PC-9 (cell line): Measurements from ENCODE around the gene PPP4R1. TPM values are rescaled to one million over a fixed set of nuclear protein-coding genes. Genes with fewer than 3 reads are reported as not detected.
A peak's percentile ranks its signal among the peaks of the same experiment; 100 is the strongest.

Experiments used
- BruUV-seq: library from RNA; stranded (reverse); fragments of 400-500 nt; replicated peaks from 2 replicates; lab custom pipeline; 2021; lab: Mats Ljungman, UMichigan
- CTCF ChIA-PET: fragments of 300-600 bp; sonication (Branson Sonifier 250); formaldehyde crosslinking; loops from one replicate; lab custom pipeline; 2022; ENCODE audit warnings: antibody characterized with exemption; lab: Charles Lee
- POLR2A ChIA-PET: fragments of 300-600 bp; sonication (Branson Sonifier 250); formaldehyde crosslinking; loops from one replicate; lab custom pipeline; 2022; ENCODE audit warnings: antibody characterized with exemption; ENCODE audit not compliant: unreplicated experiment; lab: Charles Lee
- DNase-seq, 2 experiments: peaks; one replicate each; pipeline versions ENCODE4 v3.0.0 to v3.0.0-alpha.2; 2015 to 2022; ENCODE audit warnings: mixed read lengths in 1 of 2
- H2AFZ ChIP-seq: fragments of 200-600 bp; sonication (generic); 2 replicates; pipeline ENCODE4 v1.8.1; 2017; ENCODE audit warnings: antibody characterized with exemption
- H3F3A ChIP-seq: fragments of 200-600 bp; sonication (generic); 2 replicates; pipeline ENCODE4 v1.8.1; 2017; ENCODE audit warnings: antibody characterized with exemption, mild to moderate bottlenecking, low read depth; ENCODE audit not compliant: insufficient read depth
- H3K27ac ChIP-seq: fragments of 200-600 bp; sonication (generic); 2 replicates; pipeline ENCODE4 v1.6.1; 2016; ENCODE audit warnings: mixed run types
- H3K27me3 ChIP-seq: fragments of 200-600 bp; sonication (generic); 2 replicates; pipeline ENCODE4 v1.6.1; 2016; ENCODE audit warnings: low read depth, mixed run types; ENCODE audit not compliant: insufficient read depth
- H3K36me3 ChIP-seq: fragments of 200-600 bp; sonication (generic); 2 replicates; pipeline ENCODE4 v1.6.1; 2016; ENCODE audit warnings: low read depth, mixed run types
- H3K4me1 ChIP-seq: fragments of 200-600 bp; sonication (generic); replicated peaks from 2 replicates; pipeline ENCODE4 v1.6.1; 2016; ENCODE audit warnings: mixed run types; ENCODE audit not compliant: insufficient read depth
- H3K4me2 ChIP-seq: fragments of 200-600 bp; sonication (generic); 2 replicates; pipeline ENCODE4 v1.6.1; 2017; ENCODE audit warnings: mixed run types
- H3K4me3 ChIP-seq: fragments of 200-600 bp; sonication (generic); 2 replicates; pipeline ENCODE4 v1.6.1; 2016; ENCODE audit warnings: mixed run types
- H3K79me2 ChIP-seq: fragments of 200-600 bp; sonication (generic); 2 replicates; pipeline ENCODE4 v1.6.1; 2017; ENCODE audit warnings: low read depth, mixed run types
- H3K9me2 ChIP-seq: fragments of 200-600 bp; sonication (generic); 2 replicates; pipeline ENCODE4 v1.8.1; 2017; ENCODE audit warnings: mild to moderate bottlenecking; ENCODE audit not compliant: insufficient read depth
- H3K9me3 ChIP-seq: fragments of 200-600 bp; sonication (generic); 2 replicates; pipeline ENCODE4 v1.8.1; 2016; ENCODE audit warnings: low read depth; ENCODE audit not compliant: insufficient read depth
- H4K20me1 ChIP-seq: fragments of 200-600 bp; sonication (generic); 2 replicates; pipeline ENCODE4 v1.8.1; 2017; ENCODE audit not compliant: insufficient read depth
- EZH2 ChIP-seq: fragments of 200-600 bp; sonication (generic); IDR thresholded peaks from 2 replicates; pipeline ENCODE4 v1.8.0; 2017; ENCODE audit warnings: antibody characterized with exemption, low read depth
- intact Hi-C: fragments of 100-400 bp; cut with micrococcal nuclease; formaldehyde crosslinking; loops from one replicate; pipeline ENCODE4 v1.10.0; 2022; ENCODE audit not compliant: unreplicated experiment
- total RNA-seq: library from RNA; stranded (reverse); gene quantifications from 2 replicates; pipeline ENCODE4 v1.2.3, GENCODE V29; 2021
- TF ChIP-seq, protein P1 (sequence below): fragments of 200-600 bp; sonication (generic); conservative IDR thresholded peaks from 2 replicates; pipeline ENCODE4 v1.6.1; 2017; ENCODE audit warnings: mixed run types, antibody characterized with exemption, mild to moderate bottlenecking, moderate library complexity

PPP4R1 gene
- total RNA-seq, 1 experiment from 2014 or later, result 167 TPM

DNA sequence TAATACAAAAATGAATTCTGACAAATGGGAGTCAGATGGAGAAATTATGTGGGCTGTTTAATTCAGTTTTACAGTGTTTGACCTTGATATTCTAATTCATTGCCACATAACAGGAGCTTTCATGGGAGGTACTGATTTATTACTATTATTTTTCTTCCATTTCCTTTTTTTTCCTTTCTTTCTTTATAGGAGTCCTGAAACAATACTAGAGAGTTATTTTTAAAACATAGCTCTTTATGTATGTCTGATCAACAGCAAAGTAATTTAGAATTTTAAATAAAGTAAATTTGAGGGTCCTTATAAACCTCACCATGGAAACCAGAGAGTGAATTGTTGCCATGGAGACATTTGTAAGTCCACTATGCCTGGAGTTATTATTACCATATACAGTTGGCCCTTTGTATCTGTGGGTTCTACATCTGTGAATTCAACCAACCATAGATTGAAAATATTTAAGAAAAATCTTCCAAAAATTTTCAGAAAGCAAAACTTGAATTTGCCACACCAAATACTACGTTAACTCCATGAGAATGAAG lies 40.9 kb upstream of the PPP4R1 start:
- no peaks in the 10 kb centered on the region for H3K79me2 ChIP-seq
- H3K4me2 ChIP-seq, result no peak overlapping the region
- intact Hi-C loops, result no loop called here
- no peak overlapping the region for H2AFZ ChIP-seq
- no peaks in the 10 kb centered on the region for H3K27me3 ChIP-seq
- H3F3A ChIP-seq, result peaks cover 64% of the 10 kb centered on the region
- ChIA-PET CTCF (interaction anchor here (0.6 kb wide), 1 partner anchor 528 kb away, joined by 4 read pairs; no protein-coding TSS in a partner anchor), POLR2A (interaction anchor here (0.7 kb wide), 1 partner anchor 40 kb away, joined by 3 read pairs; no protein-coding TSS in a partner anchor)
- 0 out of 2 replicates have a peak, but pooled peaks cover 3% of the 10 kb centered on the region for H3K9me3 ChIP-seq
- no TSS peak for BruUV-seq
- peaks cover 61% of the 10 kb centered on the region for H3K4me1 ChIP-seq
- H3K9me2 ChIP-seq, result no peaks in the 10 kb centered on the region
- no peaks in the 10 kb centered on the region for H3K36me3 ChIP-seq
- no peak for DNase-seq
- H3K4me3 ChIP-seq, result no peak overlapping the region
- no peaks in the 10 kb centered on the region for H4K20me1 ChIP-seq
- TF ChIP-seq EZH2, result no peak
- TF ChIP-seq, protein P1, sequence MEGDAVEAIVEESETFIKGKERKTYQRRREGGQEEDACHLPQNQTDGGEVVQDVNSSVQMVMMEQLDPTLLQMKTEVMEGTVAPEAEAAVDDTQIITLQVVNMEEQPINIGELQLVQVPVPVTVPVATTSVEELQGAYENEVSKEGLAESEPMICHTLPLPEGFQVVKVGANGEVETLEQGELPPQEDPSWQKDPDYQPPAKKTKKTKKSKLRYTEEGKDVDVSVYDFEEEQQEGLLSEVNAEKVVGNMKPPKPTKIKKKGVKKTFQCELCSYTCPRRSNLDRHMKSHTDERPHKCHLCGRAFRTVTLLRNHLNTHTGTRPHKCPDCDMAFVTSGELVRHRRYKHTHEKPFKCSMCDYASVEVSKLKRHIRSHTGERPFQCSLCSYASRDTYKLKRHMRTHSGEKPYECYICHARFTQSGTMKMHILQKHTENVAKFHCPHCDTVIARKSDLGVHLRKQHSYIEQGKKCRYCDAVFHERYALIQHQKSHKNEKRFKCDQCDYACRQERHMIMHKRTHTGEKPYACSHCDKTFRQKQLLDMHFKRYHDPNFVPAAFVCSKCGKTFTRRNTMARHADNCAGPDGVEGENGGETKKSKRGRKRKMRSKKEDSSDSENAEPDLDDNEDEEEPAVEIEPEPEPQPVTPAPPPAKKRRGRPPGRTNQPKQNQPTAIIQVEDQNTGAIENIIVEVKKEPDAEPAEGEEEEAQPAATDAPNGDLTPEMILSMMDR, result no peak
- H3K27ac ChIP-seq, result peak overlapping the region; percentile 48

- POLR2A ChIA-PET, result interaction anchor here (0.6 kb wide), 1 partner anchor 21 kb away, joined by 6 read pairs; no protein-coding TSS in a partner anchor
- no TSS peak for BruUV-seq
- Histone ChIP-seq H3F3A (peaks cover 62% of the 10 kb centered on the region), H3K9me3 (no peaks in the 10 kb centered on the region), H3K27ac (peak overlapping the region; percentile 83), H3K27me3 (no peaks in the 10 kb centered on the region), H4K20me1 (no peaks in the 10 kb centered on the region), H3K9me2 (no peaks in the 10 kb centered on the region), H3K36me3 (no peaks in the 10 kb centered on the region), H3K4me1 (peaks cover 57% of the 10 kb centered on the region), H3K79me2 (no peaks in the 10 kb centered on the region), H2AFZ (0 out of 2 replicates have a peak overlapping the region, but pooled peaks have one; percentile 48), H3K4me3 (no peak overlapping the region), H3K4me2 (no peak overlapping the region)
- DNase-seq, result peak in 1 of 2 experiments; percentile 69
- intact Hi-C loops, result no loop called here
- TF ChIP-seq EZH2, result no peak
- TF ChIP-seq, protein P1, result no peak
- CTCF ChIA-PET, result no interaction called here
Measured at GRCh38 chr18:9653390-9653789, 39.0 kb upstream of the PPP4R1 start.

DNA sequence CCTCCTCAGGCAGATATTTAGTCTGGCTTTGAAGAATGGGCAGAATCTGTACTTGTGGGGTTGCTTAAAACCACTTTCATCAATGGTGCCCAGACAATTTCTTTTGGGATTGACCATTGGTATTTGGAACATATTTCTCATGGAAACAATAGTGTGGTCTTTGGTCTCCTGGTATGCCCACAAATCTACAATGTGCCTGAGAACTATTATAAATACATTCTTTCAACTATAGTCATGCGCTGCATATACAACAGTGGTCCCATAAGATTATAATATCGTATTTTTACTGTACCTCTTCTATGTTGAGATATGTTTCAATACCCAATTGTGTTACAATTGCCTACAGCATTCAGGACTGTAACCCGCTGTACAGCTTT lies 34.8 kb upstream of the PPP4R1 start:
- intact Hi-C loops, result loop anchor here (5.0 kb wide), 1 partner anchor 172 kb away; the partner anchor contains the start of gene RALBP1
- TF ChIP-seq, protein P1, result no peak
- no peak for TF ChIP-seq EZH2
- no peaks in the 10 kb centered on the region for H3K9me2 ChIP-seq
- peaks cover 68% of the 10 kb centered on the region for H3K4me1 ChIP-seq
- H2AFZ ChIP-seq, result no peak overlapping the region
- H3K36me3 ChIP-seq, result no peaks in the 10 kb centered on the region
- H3K9me3 ChIP-seq, result no peaks in the 10 kb centered on the region
- H3F3A ChIP-seq, result peaks cover 59% of the 10 kb centered on the region
- peak overlapping the region; percentile 95 for H3K27ac ChIP-seq
- H3K4me2 ChIP-seq, result peak overlapping the region; percentile 65
- H4K20me1 ChIP-seq, result no peaks in the 10 kb centered on the region
- no peak overlapping the region for H3K4me3 ChIP-seq
- no peak for DNase-seq
- H3K79me2 ChIP-seq, result no peaks in the 10 kb centered on the region
- no peaks in the 10 kb centered on the region for H3K27me3 ChIP-seq
- ChIA-PET POLR2A (interaction anchor here (0.6 to 1.6 kb wide), 4 partner anchors 15 to 70 kb away, joined by 3 to 10 read pairs (median 5); no protein-coding TSS in a partner anchor), CTCF (no interaction called here)
- BruUV-seq, result no TSS peak
